GM12875 (cell line): ENCODE results near the gene SLC7A6OS.

Experiments
- H3K4me3 ChIP-seq: one replicate; pipeline ENCODE4 v1.5.1; 2011; ENCODE audit warnings: low read depth, low read length, control low read depth
- TF ChIP-seq, protein P1 (sequence below): IDR thresholded peaks from 2 replicates; pipeline ENCODE4 v1.5.1; 2011; ENCODE audit warnings: low read depth, mild to moderate bottlenecking, control low read depth, inconsistent platforms, low read length, moderate library complexity, borderline replicate concordance; ENCODE audit not compliant: insufficient read depth

Gene SLC7A6OS

DNA sequence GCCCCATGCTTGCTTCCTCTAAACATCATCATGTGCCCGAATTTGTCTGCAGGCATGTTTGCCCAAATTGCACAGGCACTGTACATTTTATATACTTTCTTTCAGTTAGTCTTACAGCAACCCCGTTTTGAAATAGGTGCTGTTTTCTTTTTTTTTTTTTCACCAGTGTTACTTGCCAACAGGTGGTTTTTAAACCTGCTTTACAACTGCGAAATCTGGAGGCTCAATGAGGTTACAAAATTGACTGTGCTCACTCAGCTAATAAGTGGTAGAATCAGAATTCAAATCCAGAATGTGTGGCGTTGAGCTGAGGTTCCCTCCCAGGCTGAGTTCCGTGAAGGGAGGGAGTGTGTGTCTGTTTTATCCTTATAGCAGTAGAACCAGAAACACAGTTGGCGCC is 59.8 kb downstream of the SLC7A6OS start:
- TF ChIP-seq, protein P1, sequence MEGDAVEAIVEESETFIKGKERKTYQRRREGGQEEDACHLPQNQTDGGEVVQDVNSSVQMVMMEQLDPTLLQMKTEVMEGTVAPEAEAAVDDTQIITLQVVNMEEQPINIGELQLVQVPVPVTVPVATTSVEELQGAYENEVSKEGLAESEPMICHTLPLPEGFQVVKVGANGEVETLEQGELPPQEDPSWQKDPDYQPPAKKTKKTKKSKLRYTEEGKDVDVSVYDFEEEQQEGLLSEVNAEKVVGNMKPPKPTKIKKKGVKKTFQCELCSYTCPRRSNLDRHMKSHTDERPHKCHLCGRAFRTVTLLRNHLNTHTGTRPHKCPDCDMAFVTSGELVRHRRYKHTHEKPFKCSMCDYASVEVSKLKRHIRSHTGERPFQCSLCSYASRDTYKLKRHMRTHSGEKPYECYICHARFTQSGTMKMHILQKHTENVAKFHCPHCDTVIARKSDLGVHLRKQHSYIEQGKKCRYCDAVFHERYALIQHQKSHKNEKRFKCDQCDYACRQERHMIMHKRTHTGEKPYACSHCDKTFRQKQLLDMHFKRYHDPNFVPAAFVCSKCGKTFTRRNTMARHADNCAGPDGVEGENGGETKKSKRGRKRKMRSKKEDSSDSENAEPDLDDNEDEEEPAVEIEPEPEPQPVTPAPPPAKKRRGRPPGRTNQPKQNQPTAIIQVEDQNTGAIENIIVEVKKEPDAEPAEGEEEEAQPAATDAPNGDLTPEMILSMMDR: no peak
- H3K4me3 ChIP-seq: no peak overlapping the region

GRCh38 chr16:68249371-68249770 is 61.4 kb downstream of the SLC7A6OS start:
- H3K4me3 ChIP-seq: no peak overlapping the region
- TF ChIP-seq, protein P1: no peak
